Sigmoid colon (tissue), 4 donors: ENCODE data around the gene TPM1.

Source experiments
- CTCF ChIP-seq, 4 experiments: fragments of 450-650 bp in 3 of 4; fragments of 200-600 bp in 1 of 4; IDR thresholded peaks; one replicate each; pipeline ENCODE4 v1.5.1; 2016 to 2019; ENCODE audit warnings: antibody characterized with exemption in 4 of 4, mild to moderate bottlenecking in 3 of 4, moderate library complexity in 2 of 4
- EP300 ChIP-seq, 4 donors: sonication (generic); formaldehyde crosslinking; IDR thresholded peaks; one replicate each; pipeline ENCODE4 v1.6.1; 2017; ENCODE audit warnings: antibody characterized with exemption in 4 of 4
- POLR2A ChIP-seq, 2 donors: fragments of 450-650 bp; IDR thresholded peaks; one replicate each; pipeline ENCODE4 v1.6.1; 2016; ENCODE audit warnings: antibody characterized with exemption in 2 of 2, mild to moderate bottlenecking in 2 of 2, moderate library complexity in 2 of 2
- POLR2AphosphoS5 ChIP-seq, 4 donors: sonication (generic); formaldehyde crosslinking; IDR thresholded peaks; one replicate each; pipeline ENCODE4 v1.6.1; 2017; ENCODE audit warnings: antibody characterized with exemption in 4 of 4

GRCh38 chr15:63054281-63054683 lies 11.7 kb downstream of the TPM1 start:
- TF ChIP-seq CTCF (IDR thresholded peaks at IDR 0.05) = no peak
- TF ChIP-seq POLR2A (IDR thresholded peaks at IDR 0.05) = no peak
- peak in 3 of 4 donors; percentile 31 to 77 (median 76) for TF ChIP-seq POLR2AphosphoS5 (IDR thresholded peaks at IDR 0.05)
- TF ChIP-seq EP300 (IDR thresholded peaks at IDR 0.05) = no peak
